K562 (cell line): ENCODE measurements around the gene RAE1. TPM values are rescaled to one million over a fixed set of nuclear protein-coding genes. Genes with fewer than 3 reads are reported as not detected.

Source experiments
- CBX8 ChIP-seq: fragments of 200-600 bp; sonication (generic); IDR thresholded peaks from 2 replicates; pipeline ENCODE4 v1.6.1; 2012; ENCODE audit warnings: borderline replicate concordance, mixed run types, low read depth, mild to moderate bottlenecking, moderate library complexity, mixed read lengths, low read length, control low read depth, inconsistent platforms; ENCODE audit not compliant: poor library complexity, severe bottlenecking; ENCODE audit errors: extremely low read depth
- ELF2 ChIP-seq: fragments of 250-450 bp; sonication (Bioruptor Pico); IDR thresholded peaks from 2 replicates; pipeline ENCODE4 v1.5.0; 2021; ENCODE audit warnings: mild to moderate bottlenecking
- NCOA1 ChIP-seq: fragments of 450-650 bp; IDR thresholded peaks from 2 replicates; pipeline ENCODE4 v1.6.1; 2016; ENCODE audit warnings: low read depth
- TRIM28 ChIP-seq: fragments of 450-650 bp; IDR thresholded peaks from 2 replicates; pipeline ENCODE4 v1.6.1; 2017
- polyA plus RNA-seq, 8 experiments: library from polyadenylated mRNA; depleted of rRNA in 4 of 8; stranded (reverse) in 5 of 8; unstranded in 3 of 8; fragments of >200 nt; fragmentation: Nextera tagmentation in 2 of 8; fragmentation: Illumina TruSeq in 1 of 8; extraction: Ambion mirVana in 2 of 8; extraction: Trizol in 1 of 8; gene quantifications; 2 replicates each; pipeline versions ENCODE4 v1.2.1 to v1.2.3, GENCODE V29; 2011 to 2014; ENCODE audit warnings: inconsistent platforms in 1 of 8, missing spikeins in 1 of 8
- total RNA-seq, 7 experiments: library from RNA; depleted of rRNA in 6 of 7; stranded (reverse); fragments of >200 nt in 6 of 7; fragmentation: Illumina TruSeq in 2 of 7; extraction: Trizol in 2 of 7; gene quantifications; 2 replicates each; pipeline versions ENCODE4 v1.2.1 to v1.2.3, GENCODE V29; 2011 to 2021; ENCODE audit warnings: low replicate concordance in 1 of 7
- TF ChIP-seq, protein P1 (sequence below): fragments of 250-450 bp; sonication (Bioruptor Pico); IDR thresholded peaks from 2 replicates; pipeline ENCODE4 v1.5.1; 2021; ENCODE audit warnings: mild to moderate bottlenecking
- TF ChIP-seq, protein P2 (sequence below): fragments of 200-600 bp; sonication (generic); IDR thresholded peaks from one replicate; pipeline ENCODE4 v1.6.1; 2012; ENCODE audit warnings: mild to moderate bottlenecking, low read depth, low read length, inconsistent platforms

The RAE1 gene
- total and polyA plus RNA-seq, 9 of the 15 experiments (the other 6 are each of a cell fraction or from before 2014, with no cell fraction given): 33.7 to 248 (median 77.7) TPM

DNA sequence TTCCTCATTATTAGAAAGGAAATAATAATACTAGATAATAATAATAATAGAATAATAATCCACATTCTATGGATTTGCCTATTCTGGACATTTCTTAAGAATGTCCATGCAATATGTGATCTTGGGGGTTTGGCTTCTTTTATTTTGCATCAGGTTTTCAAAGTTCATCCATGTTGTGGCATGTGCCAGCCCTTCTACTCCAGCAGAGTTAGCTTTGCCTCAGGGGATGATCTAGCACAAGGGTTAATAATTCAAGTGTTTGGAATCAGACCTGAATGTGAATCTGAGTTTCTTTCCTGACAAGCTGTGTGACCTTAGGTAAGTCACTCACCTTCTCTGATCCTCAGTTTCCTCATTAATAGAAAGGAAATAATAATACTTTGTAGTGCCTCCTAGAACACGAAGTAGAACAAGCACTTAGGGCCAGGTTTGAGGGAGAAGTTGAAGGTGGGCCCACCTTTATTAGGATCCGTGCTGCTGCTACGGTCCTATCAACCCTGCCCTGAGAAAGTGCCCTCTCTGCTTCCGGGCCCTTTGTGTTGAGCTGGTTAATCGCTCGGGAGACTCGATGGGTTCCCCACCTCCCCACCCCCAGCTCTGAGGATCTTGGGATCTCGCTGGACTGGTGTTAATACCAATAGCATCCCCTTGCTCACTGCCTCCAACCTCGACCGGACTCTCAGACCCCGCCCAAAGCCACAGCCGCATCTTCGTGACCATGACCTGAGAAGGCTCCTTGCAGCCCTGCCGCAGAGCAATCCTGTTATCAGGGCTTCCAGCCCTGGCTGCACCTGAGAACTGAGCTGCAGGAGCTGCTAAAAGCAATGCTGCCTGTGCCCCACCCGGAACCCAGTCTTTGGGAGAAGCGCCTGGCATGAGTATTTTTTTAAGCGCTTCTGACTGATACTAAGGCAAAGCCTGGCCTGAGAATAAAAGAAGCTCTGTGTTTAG lies 67.0 kb downstream of the RAE1 start (continued):
- TF ChIP-seq TRIM28 (no peak), ELF2 (no peak), CBX8 (no peak), NCOA1 (no peak; the same call in 1 of the 2 replicates)
- TF ChIP-seq, protein P1, sequence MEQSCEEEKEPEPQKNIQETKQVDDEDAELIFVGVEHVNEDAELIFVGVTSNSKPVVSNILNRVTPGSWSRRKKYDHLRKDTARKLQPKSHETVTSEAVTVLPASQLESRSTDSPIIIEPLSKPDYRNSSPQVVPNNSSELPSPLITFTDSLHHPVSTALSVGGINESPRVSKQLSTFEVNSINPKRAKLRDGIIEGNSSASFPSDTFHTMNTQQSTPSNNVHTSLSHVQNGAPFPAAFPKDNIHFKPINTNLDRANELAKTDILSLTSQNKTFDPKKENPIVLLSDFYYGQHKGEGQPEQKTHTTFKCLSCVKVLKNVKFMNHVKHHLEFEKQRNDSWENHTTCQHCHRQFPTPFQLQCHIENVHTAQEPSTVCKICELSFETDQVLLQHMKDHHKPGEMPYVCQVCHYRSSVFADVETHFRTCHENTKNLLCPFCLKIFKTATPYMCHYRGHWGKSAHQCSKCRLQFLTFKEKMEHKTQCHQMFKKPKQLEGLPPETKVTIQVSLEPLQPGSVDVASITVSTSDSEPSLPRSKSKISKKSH (CRISPR knock-in tag): no peak
- TF ChIP-seq, protein P2, sequence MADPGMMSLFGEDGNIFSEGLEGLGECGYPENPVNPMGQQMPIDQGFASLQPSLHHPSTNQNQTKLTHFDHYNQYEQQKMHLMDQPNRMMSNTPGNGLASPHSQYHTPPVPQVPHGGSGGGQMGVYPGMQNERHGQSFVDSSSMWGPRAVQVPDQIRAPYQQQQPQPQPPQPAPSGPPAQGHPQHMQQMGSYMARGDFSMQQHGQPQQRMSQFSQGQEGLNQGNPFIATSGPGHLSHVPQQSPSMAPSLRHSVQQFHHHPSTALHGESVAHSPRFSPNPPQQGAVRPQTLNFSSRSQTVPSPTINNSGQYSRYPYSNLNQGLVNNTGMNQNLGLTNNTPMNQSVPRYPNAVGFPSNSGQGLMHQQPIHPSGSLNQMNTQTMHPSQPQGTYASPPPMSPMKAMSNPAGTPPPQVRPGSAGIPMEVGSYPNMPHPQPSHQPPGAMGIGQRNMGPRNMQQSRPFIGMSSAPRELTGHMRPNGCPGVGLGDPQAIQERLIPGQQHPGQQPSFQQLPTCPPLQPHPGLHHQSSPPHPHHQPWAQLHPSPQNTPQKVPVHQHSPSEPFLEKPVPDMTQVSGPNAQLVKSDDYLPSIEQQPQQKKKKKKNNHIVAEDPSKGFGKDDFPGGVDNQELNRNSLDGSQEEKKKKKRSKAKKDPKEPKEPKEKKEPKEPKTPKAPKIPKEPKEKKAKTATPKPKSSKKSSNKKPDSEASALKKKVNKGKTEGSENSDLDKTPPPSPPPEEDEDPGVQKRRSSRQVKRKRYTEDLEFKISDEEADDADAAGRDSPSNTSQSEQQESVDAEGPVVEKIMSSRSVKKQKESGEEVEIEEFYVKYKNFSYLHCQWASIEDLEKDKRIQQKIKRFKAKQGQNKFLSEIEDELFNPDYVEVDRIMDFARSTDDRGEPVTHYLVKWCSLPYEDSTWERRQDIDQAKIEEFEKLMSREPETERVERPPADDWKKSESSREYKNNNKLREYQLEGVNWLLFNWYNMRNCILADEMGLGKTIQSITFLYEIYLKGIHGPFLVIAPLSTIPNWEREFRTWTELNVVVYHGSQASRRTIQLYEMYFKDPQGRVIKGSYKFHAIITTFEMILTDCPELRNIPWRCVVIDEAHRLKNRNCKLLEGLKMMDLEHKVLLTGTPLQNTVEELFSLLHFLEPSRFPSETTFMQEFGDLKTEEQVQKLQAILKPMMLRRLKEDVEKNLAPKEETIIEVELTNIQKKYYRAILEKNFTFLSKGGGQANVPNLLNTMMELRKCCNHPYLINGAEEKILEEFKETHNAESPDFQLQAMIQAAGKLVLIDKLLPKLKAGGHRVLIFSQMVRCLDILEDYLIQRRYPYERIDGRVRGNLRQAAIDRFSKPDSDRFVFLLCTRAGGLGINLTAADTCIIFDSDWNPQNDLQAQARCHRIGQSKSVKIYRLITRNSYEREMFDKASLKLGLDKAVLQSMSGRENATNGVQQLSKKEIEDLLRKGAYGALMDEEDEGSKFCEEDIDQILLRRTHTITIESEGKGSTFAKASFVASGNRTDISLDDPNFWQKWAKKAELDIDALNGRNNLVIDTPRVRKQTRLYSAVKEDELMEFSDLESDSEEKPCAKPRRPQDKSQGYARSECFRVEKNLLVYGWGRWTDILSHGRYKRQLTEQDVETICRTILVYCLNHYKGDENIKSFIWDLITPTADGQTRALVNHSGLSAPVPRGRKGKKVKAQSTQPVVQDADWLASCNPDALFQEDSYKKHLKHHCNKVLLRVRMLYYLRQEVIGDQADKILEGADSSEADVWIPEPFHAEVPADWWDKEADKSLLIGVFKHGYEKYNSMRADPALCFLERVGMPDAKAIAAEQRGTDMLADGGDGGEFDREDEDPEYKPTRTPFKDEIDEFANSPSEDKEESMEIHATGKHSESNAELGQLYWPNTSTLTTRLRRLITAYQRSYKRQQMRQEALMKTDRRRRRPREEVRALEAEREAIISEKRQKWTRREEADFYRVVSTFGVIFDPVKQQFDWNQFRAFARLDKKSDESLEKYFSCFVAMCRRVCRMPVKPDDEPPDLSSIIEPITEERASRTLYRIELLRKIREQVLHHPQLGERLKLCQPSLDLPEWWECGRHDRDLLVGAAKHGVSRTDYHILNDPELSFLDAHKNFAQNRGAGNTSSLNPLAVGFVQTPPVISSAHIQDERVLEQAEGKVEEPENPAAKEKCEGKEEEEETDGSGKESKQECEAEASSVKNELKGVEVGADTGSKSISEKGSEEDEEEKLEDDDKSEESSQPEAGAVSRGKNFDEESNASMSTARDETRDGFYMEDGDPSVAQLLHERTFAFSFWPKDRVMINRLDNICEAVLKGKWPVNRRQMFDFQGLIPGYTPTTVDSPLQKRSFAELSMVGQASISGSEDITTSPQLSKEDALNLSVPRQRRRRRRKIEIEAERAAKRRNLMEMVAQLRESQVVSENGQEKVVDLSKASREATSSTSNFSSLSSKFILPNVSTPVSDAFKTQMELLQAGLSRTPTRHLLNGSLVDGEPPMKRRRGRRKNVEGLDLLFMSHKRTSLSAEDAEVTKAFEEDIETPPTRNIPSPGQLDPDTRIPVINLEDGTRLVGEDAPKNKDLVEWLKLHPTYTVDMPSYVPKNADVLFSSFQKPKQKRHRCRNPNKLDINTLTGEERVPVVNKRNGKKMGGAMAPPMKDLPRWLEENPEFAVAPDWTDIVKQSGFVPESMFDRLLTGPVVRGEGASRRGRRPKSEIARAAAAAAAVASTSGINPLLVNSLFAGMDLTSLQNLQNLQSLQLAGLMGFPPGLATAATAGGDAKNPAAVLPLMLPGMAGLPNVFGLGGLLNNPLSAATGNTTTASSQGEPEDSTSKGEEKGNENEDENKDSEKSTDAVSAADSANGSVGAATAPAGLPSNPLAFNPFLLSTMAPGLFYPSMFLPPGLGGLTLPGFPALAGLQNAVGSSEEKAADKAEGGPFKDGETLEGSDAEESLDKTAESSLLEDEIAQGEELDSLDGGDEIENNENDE: no peak
